HCT116 (cell line): ENCODE data around the gene CKAP4. TPM values are rescaled to one million over a fixed set of nuclear protein-coding genes. Genes with fewer than 3 reads are reported as not detected.

Source experiments
- ATAC-seq: fragments of 200-7000 bp; cut with Tn5 transposase; 2 replicates; pipeline ENCODE4 v1.9.1; 2020; ENCODE audit warnings: mild to moderate bottlenecking, moderate library complexity
- BruUV-seq: library from RNA; stranded (reverse); fragments of 400-500 nt; replicated peaks from 2 replicates; lab custom pipeline; 2021; lab: Mats Ljungman, UMichigan
- CTCF ChIA-PET: fragments of 300-600 bp; sonication (Branson Sonifier 250); formaldehyde crosslinking; loops from one replicate; lab custom pipeline; 2021; ENCODE audit warnings: antibody characterized with exemption; lab: Charles Lee
- POLR2A ChIA-PET: fragments of 300-600, 350-600 bp; sonication (Branson Sonifier 250); formaldehyde crosslinking; loops from one replicate; lab custom pipeline; 2021; ENCODE audit warnings: antibody characterized with exemption; lab: Charles Lee
- RAD21 ChIA-PET, 2 experiments: fragments of 300-600 bp; sonication (Branson Sonifier 250); formaldehyde crosslinking; loops; one replicate each; lab custom pipeline; 2023; ENCODE audit warnings: low total read pairs in 2 of 2; ENCODE audit not compliant: uncharacterized antibody in 2 of 2, unreplicated experiment in 2 of 2, low non-redundant PET in 1 of 2; lab: Charles Lee
- DNase-seq: peaks from one replicate; pipeline ENCODE4 v3.0.0-alpha.2; 2010; ENCODE audit warnings: low read depth, low spot score
- H2AFZ ChIP-seq: fragments of 200-600 bp; shearing (Covaris generic), sonication (generic); 2 replicates; pipeline ENCODE4 v1.6.1; 2017; ENCODE audit warnings: low read depth, mixed run types, mixed read lengths, antibody characterized with exemption, low read length; ENCODE audit not compliant: poor library complexity, severe bottlenecking
- H3K27ac ChIP-seq: 2 replicates; pipeline ENCODE4 v1.5.1; 2012; ENCODE audit warnings: low read depth, low read length
- H3K27me3 ChIP-seq: fragments of 200-600 bp; sonication (generic); 2 replicates; pipeline ENCODE4 v1.6.1; 2016; ENCODE audit warnings: mixed run types, low read length, mixed read lengths; ENCODE audit not compliant: insufficient read depth
- H3K36me3 ChIP-seq, 2 experiments: fragments of 200-500 bp in 1 of 2; fragments of 200-600 bp in 1 of 2; sonication (Bioruptor generic) in 1 of 2; sonication (generic) in 1 of 2; 2 replicates each; pipeline versions ENCODE4 v1.5.1 to v1.6.1; 2014 to 2016; ENCODE audit warnings: low read length in 2 of 2, inconsistent platforms in 1 of 2, mixed read lengths in 1 of 2, mixed run types in 1 of 2; ENCODE audit not compliant: insufficient read depth in 2 of 2, control insufficient read depth in 1 of 2
- H3K4me1 ChIP-seq, 2 experiments: fragments of 200-600 bp in 1 of 2; sonication (generic) in 1 of 2; 2 replicates each; pipeline versions ENCODE4 v1.5.1 to v1.6.1; 2012 to 2017; ENCODE audit warnings: low read length in 2 of 2, inconsistent platforms in 1 of 2, mild to moderate bottlenecking in 1 of 2, mixed read lengths in 1 of 2, mixed run types in 1 of 2, moderate library complexity in 1 of 2; ENCODE audit not compliant: insufficient read depth in 2 of 2, control insufficient read depth in 1 of 2
- H3K4me2 ChIP-seq: fragments of 200-600 bp; sonication (generic); 2 replicates; pipeline ENCODE4 v1.6.1; 2017; ENCODE audit warnings: mixed run types, low read length, mixed read lengths
- H3K4me3 ChIP-seq, 2 experiments: fragments of 200-600 bp in 1 of 2; sonication (generic) in 1 of 2; replicated peaks in 1 of 2; 2 replicates each; pipeline ENCODE4 v1.5.1; 2011 to 2016; ENCODE audit warnings: low read length in 2 of 2, control low read depth in 1 of 2, low read depth in 1 of 2, mild to moderate bottlenecking in 1 of 2, mixed read lengths in 1 of 2, mixed run types in 1 of 2
- H3K79me2 ChIP-seq: fragments of 200-600 bp; sonication (generic); 2 replicates; pipeline ENCODE4 v1.6.1; 2017; ENCODE audit warnings: mild to moderate bottlenecking, mixed run types, low read length, moderate library complexity, mixed read lengths; ENCODE audit not compliant: insufficient read depth
- H3K9ac ChIP-seq: fragments of 200-600 bp; sonication (generic); 2 replicates; pipeline ENCODE4 v1.6.1; 2016; ENCODE audit warnings: low read length, mixed read lengths
- H3K9me2 ChIP-seq: fragments of 200-600 bp; sonication (generic), shearing (Covaris generic); 2 replicates; pipeline ENCODE4 v1.6.1; 2017; ENCODE audit warnings: mixed run types, mild to moderate bottlenecking, moderate library complexity; ENCODE audit not compliant: insufficient read depth
- H3K9me3 ChIP-seq, 2 experiments: fragments of 200-500 bp in 1 of 2; fragments of 200-600 bp in 1 of 2; sonication (Bioruptor generic) in 1 of 2; sonication (generic) in 1 of 2; 2 replicates each; pipeline ENCODE4 v1.6.1; 2014 to 2017; ENCODE audit warnings: low read length in 2 of 2, mixed read lengths in 2 of 2, inconsistent platforms in 1 of 2, low read depth in 1 of 2, mild to moderate bottlenecking in 1 of 2, mixed run types in 1 of 2, moderate library complexity in 1 of 2; ENCODE audit not compliant: control insufficient read depth in 1 of 2, insufficient read depth in 1 of 2
- H4K20me1 ChIP-seq: fragments of 200-600 bp; sonication (generic), shearing (Covaris generic); 2 replicates; pipeline ENCODE4 v1.6.1; 2017; ENCODE audit warnings: mixed run types, mild to moderate bottlenecking, moderate library complexity; ENCODE audit not compliant: insufficient read depth
- CEBPB ChIP-seq: IDR thresholded peaks from 2 replicates; pipeline ENCODE4 v1.6.1; 2012; ENCODE audit warnings: low read depth
- EGR1 ChIP-seq: IDR thresholded peaks from 2 replicates; pipeline ENCODE4 v1.6.1; 2012; ENCODE audit warnings: low read depth
- ELF1 ChIP-seq: IDR thresholded peaks from 2 replicates; pipeline ENCODE4 v1.6.1; 2012; ENCODE audit warnings: low read depth, borderline replicate concordance
- EZH2 ChIP-seq: fragments of 200-600 bp; sonication (generic); IDR thresholded peaks from 2 replicates; pipeline ENCODE4 v1.6.1; 2017; ENCODE audit warnings: antibody characterized with exemption, mixed run types
- EZH2phosphoT487 ChIP-seq: fragments of 200-600 bp; IDR thresholded peaks from 2 replicates; pipeline ENCODE4 v1.6.1; 2018; ENCODE audit warnings: antibody characterized with exemption, borderline replicate concordance
- POLR2AphosphoS5 ChIP-seq: IDR thresholded peaks from 2 replicates; pipeline ENCODE4 v1.6.1; 2011; ENCODE audit warnings: mild to moderate bottlenecking, low read depth, low read length, moderate library complexity
- RAD21 ChIP-seq: IDR thresholded peaks from 2 replicates; pipeline ENCODE4 v1.6.1; 2012; ENCODE audit warnings: low read depth, mild to moderate bottlenecking
- REST ChIP-seq: IDR thresholded peaks from 2 replicates; pipeline ENCODE4 v1.6.1; 2012; ENCODE audit warnings: low read depth
- SIN3A ChIP-seq: IDR thresholded peaks from 2 replicates; pipeline ENCODE4 v1.6.1; 2012; ENCODE audit warnings: low read depth
- SRF ChIP-seq: IDR thresholded peaks from 2 replicates; pipeline ENCODE4 v1.6.1; 2012; ENCODE audit warnings: low read depth
- TCF7L2 ChIP-seq: IDR thresholded peaks from 2 replicates; pipeline ENCODE4 v1.7.0; 2011; ENCODE audit warnings: borderline replicate concordance, inconsistent platforms; ENCODE audit not compliant: insufficient read depth, insufficient read length; ENCODE audit errors: extremely low read depth
- ZFX ChIP-seq: fragments of 450-650 bp; IDR thresholded peaks from 2 replicates; pipeline ENCODE4 v1.6.1; 2017
- ZNF274 ChIP-seq: fragments of 200-500 bp; sonication (Bioruptor generic); IDR thresholded peaks from 2 replicates; pipeline ENCODE4 v1.6.1; 2014; ENCODE audit warnings: mild to moderate bottlenecking, low read depth, low read length, inconsistent platforms
- intact Hi-C: fragments of 100-400 bp; cut with micrococcal nuclease; formaldehyde crosslinking; loops from 2 replicates; pipeline ENCODE4 v1.10.0; 2022
- total RNA-seq: library from RNA; stranded (reverse); gene quantifications from one replicate; pipeline ENCODE4 v1.2.1, GENCODE V29; 2021; ENCODE audit not compliant: unreplicated experiment
- TF ChIP-seq, protein P1 (sequence below): IDR thresholded peaks from 2 replicates; pipeline ENCODE4 v1.6.1; 2011; ENCODE audit warnings: mild to moderate bottlenecking, low read length, moderate library complexity; ENCODE audit not compliant: insufficient replicate concordance; ENCODE audit errors: extremely low read depth

The CKAP4 gene
- total RNA-seq, 1 experiment from 2014 or later, result 45.9 TPM

DNA sequence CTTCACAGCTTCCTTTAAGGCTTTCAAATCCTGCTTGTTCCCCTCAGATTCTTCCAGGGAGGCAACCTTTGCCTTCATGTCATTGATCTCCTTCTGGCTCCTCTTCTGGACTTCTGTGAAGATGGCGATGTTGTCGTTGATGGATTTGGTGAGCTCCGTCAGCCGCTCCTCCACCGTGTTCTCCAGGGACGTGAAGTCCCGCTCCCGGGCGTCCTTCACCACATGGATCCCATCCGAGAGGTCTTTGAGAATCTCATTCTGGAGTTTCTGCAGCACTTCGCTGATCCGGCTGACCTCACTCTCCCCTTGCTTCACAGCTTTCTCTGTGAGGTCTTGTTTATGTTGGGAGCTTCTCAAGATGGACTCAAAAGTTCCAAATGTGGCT, 7.9 kb downstream of the CKAP4 start:
- intact Hi-C loops, result no loop called here
- no peak overlapping the region for H3K4me3 ChIP-seq
- RAD21 ChIA-PET, result no interaction called here

More for the DNA sequence above, 7.9 kb downstream of the CKAP4 start:
- ATAC-seq (no peak), DNase-seq (no peak)
- H3K9me3 ChIP-seq, result no peaks in the 10 kb centered on the region
- no peaks in the 10 kb centered on the region for H4K20me1 ChIP-seq
- H3K36me3 ChIP-seq, result peaks cover 11 to 15% of the 10 kb centered on the region in 2 experiments; a peak in 3 of 4 replicates
- peaks cover under 1 to 2% of the 10 kb centered on the region in 2 experiments; a peak in 3 of 4 replicates for H3K4me1 ChIP-seq
- CTCF ChIA-PET, result no interaction called here
- no peak overlapping the region for H3K27ac ChIP-seq
- no TSS peak for BruUV-seq
- no peaks in the 10 kb centered on the region for H3K9me2 ChIP-seq
- H3K79me2 ChIP-seq, result peaks cover 18% of the 10 kb centered on the region
- POLR2A ChIA-PET, result no interaction called here
- H2AFZ ChIP-seq, result no peak overlapping the region
- H3K27me3 ChIP-seq, result no peaks in the 10 kb centered on the region
- H3K4me2 ChIP-seq, result no peak overlapping the region
- TF ChIP-seq POLR2AphosphoS5 (no peak), TCF7L2 (no peak), RAD21 (no peak), EGR1 (no peak), REST (no peak), ELF1 (no peak), CEBPB (no peak), ZNF274 (no peak), SRF (no peak), EZH2phosphoT487 (no peak), ZFX (no peak), SIN3A (no peak), EZH2 (no peak)
- TF ChIP-seq, protein P1, sequence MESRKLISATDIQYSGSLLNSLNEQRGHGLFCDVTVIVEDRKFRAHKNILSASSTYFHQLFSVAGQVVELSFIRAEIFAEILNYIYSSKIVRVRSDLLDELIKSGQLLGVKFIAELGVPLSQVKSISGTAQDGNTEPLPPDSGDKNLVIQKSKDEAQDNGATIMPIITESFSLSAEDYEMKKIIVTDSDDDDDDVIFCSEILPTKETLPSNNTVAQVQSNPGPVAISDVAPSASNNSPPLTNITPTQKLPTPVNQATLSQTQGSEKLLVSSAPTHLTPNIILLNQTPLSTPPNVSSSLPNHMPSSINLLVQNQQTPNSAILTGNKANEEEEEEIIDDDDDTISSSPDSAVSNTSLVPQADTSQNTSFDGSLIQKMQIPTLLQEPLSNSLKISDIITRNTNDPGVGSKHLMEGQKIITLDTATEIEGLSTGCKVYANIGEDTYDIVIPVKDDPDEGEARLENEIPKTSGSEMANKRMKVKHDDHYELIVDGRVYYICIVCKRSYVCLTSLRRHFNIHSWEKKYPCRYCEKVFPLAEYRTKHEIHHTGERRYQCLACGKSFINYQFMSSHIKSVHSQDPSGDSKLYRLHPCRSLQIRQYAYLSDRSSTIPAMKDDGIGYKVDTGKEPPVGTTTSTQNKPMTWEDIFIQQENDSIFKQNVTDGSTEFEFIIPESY, result no peak
- H3K9ac ChIP-seq, result no peak overlapping the region
